ENCODE results near the gene KLF5. TPM values are rescaled to one million over a fixed set of nuclear protein-coding genes. Genes with fewer than 3 reads are reported as not detected.
"Not testable (repeated sequence)": the region's sequence is repeated elsewhere in the genome, so short reads cannot be mapped to it uniquely, and the experiment has no call there.

Gene KLF5
- total and polyA plus RNA-seq, 4 donors: 22.2 to 58.6 (median 47.7) TPM

- no peak for ATAC-seq (ENCODE audit: insufficient read depth, low FRiP score)
- TF ChIP-seq CTCF (IDR thresholded peaks at IDR 0.05; ENCODE audit: control extremely low read depth, extremely low read depth): no peak
- Histone ChIP-seq H3K27ac (ENCODE audit: low read depth in 1 of 2, low read length in 1 of 2) (no peak overlapping the region), H3K27me3 (ENCODE audit: control insufficient read depth in 3 of 3, insufficient read depth in 3 of 3, low read length in 2 of 3) (peaks cover 0 to 2% (median 0%) of the 10 kb centered on the region in 3 donors), H3K4me3 (no peak overlapping the region), H3K9me3 (ENCODE audit: control insufficient read depth in 4 of 4, insufficient read depth in 3 of 4, low read length in 3 of 4) (no peaks in the 10 kb centered on the region), H3K4me1 (ENCODE audit: control insufficient read depth in 5 of 5, insufficient read depth in 5 of 5, low read length in 5 of 5) (no peaks in the 10 kb centered on the region), H3K36me3 (ENCODE audit: control insufficient read depth in 4 of 4, insufficient read depth in 4 of 4, low read length in 4 of 4) (no peaks in the 10 kb centered on the region), H3K9ac (ENCODE audit: insufficient read depth in 1 of 2, low read length in 2 of 2) (no peak overlapping the region)
- WGBS, 2 donors: 95 to 98% methylated on average over 6 of the region's 6 CpGs
- DNase-seq: no peak
Measured at GRCh38 chr13:73045031-73045430, 13.8 kb upstream of the KLF5 start.

- ATAC-seq (ENCODE audit: insufficient read depth, low FRiP score); DNase-seq; H3K9ac ChIP-seq (ENCODE audit: insufficient read depth in 1 of 2, low read length in 2 of 2); H3K27ac ChIP-seq (ENCODE audit: low read depth in 1 of 2, low read length in 1 of 2); H3K9me3 ChIP-seq (ENCODE audit: control insufficient read depth in 4 of 4, insufficient read depth in 3 of 4, low read length in 3 of 4); H3K36me3 ChIP-seq (ENCODE audit: control insufficient read depth in 4 of 4, insufficient read depth in 4 of 4, low read length in 4 of 4); H3K4me3 ChIP-seq; H3K4me1 ChIP-seq (ENCODE audit: control insufficient read depth in 5 of 5, insufficient read depth in 5 of 5, low read length in 5 of 5); H3K27me3 ChIP-seq (ENCODE audit: control insufficient read depth in 3 of 3, insufficient read depth in 3 of 3, low read length in 2 of 3): not testable (repeated sequence)
- 75 to 83% methylated on average over 2 of the region's 2 CpGs for WGBS, 2 donors
Measured at GRCh38 chr13:73048615-73049014, 10.2 kb upstream of the KLF5 start.

- Histone ChIP-seq H3K36me3 (ENCODE audit: control insufficient read depth in 4 of 4, insufficient read depth in 4 of 4, low read length in 4 of 4) (no peaks in the 10 kb centered on the region), H3K9ac (ENCODE audit: insufficient read depth in 1 of 2, low read length in 2 of 2) (no peak overlapping the region), H3K27me3 (ENCODE audit: control insufficient read depth in 3 of 3, insufficient read depth in 3 of 3, low read length in 2 of 3) (peaks cover 0 to 34% (median 26%) of the 10 kb centered on the region in 3 donors), H3K9me3 (ENCODE audit: control insufficient read depth in 4 of 4, insufficient read depth in 3 of 4, low read length in 3 of 4) (no peaks in the 10 kb centered on the region), H3K4me3 (no peak overlapping the region), H3K4me1 (ENCODE audit: control insufficient read depth in 5 of 5, insufficient read depth in 5 of 5, low read length in 5 of 5) (peaks cover 0 to 6% (median 1%) of the 10 kb centered on the region in 5 donors), H3K27ac (ENCODE audit: low read depth in 1 of 2, low read length in 1 of 2) (no peak overlapping the region)
- ATAC-seq (ENCODE audit: insufficient read depth, low FRiP score) (no peak), DNase-seq (no peak)
- no peak for TF ChIP-seq CTCF (IDR thresholded peaks at IDR 0.05; ENCODE audit: control extremely low read depth, extremely low read depth)
- WGBS, 2 donors: 69 to 83% methylated on average over 5 of the region's 5 CpGs
Measured at GRCh38 chr13:73054712-73055111, 4.1 kb upstream of the KLF5 start.

- Histone ChIP-seq H3K4me1 (ENCODE audit: control insufficient read depth in 5 of 5, insufficient read depth in 5 of 5, low read length in 5 of 5) (peaks cover 0 to 12% (median 5%) of the 10 kb centered on the region in 5 donors), H3K27ac (ENCODE audit: low read depth in 1 of 2, low read length in 1 of 2) (no peak overlapping the region), H3K9ac (ENCODE audit: insufficient read depth in 1 of 2, low read length in 2 of 2) (no peak overlapping the region), H3K4me3 (no peak overlapping the region), H3K9me3 (ENCODE audit: control insufficient read depth in 4 of 4, insufficient read depth in 3 of 4, low read length in 3 of 4) (no peaks in the 10 kb centered on the region), H3K36me3 (ENCODE audit: control insufficient read depth in 4 of 4, insufficient read depth in 4 of 4, low read length in 4 of 4) (no peaks in the 10 kb centered on the region), H3K27me3 (ENCODE audit: control insufficient read depth in 3 of 3, insufficient read depth in 3 of 3, low read length in 2 of 3) (peaks cover 0 to 36% (median 28%) of the 10 kb centered on the region in 3 donors)
- no peak for DNase-seq
- no peak for TF ChIP-seq CTCF (IDR thresholded peaks at IDR 0.05; ENCODE audit: control extremely low read depth, extremely low read depth)
- WGBS, 2 donors: 65 to 76% methylated on average over 8 of the region's 8 CpGs
- ATAC-seq (ENCODE audit: insufficient read depth, low FRiP score): no peak
Measured at GRCh38 chr13:73055813-73056564, 2.8 kb upstream of the KLF5 start.
